Measurements from ENCODE around the gene DCD. TPM values are rescaled to one million over a fixed set of nuclear protein-coding genes. Genes with fewer than 3 reads are reported as not detected.

Gene DCD
- total and polyA plus RNA-seq, 2 donors from 2014 or later = not detected

DNA sequence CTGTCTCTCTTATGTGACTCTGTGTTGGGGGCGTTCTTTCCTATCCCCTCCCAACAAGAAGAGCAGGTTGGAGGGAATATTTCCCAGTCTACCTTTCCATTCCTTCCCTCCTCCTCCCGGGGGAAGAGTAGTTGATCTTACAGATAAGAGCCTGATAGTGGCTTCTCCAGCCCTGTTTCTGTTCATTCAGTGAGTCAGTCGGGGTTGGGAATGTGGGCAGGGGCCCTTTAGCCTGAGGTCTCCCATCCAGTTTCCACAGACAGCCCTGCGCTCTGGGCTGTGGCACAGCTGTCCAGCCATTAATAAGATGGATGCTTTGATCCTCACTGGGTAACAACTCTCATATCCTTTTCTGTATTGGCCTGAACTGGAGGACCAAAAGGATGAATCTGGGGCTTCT is 41.6 kb downstream of the DCD start:
- Histone ChIP-seq H3K9ac (ENCODE audit: low read length in 3 of 3) (no peak overlapping the region), H3K9me3 (ENCODE audit: control insufficient read depth in 2 of 3, insufficient read depth in 1 of 3, low read length in 3 of 3) (no peaks in the 10 kb centered on the region), H3K27me3 (ENCODE audit: control insufficient read depth, insufficient read depth, low read length) (no peaks in the 10 kb centered on the region), H3K4me1 (ENCODE audit: control insufficient read depth in 2 of 3, insufficient read depth in 2 of 3, low read depth in 1 of 3, low read length in 3 of 3) (no peaks in the 10 kb centered on the region), H3K4me3 (ENCODE audit: low read length in 3 of 3) (no peak overlapping the region), H3K27ac (ENCODE audit: low read depth in 2 of 2, low read length in 2 of 2) (no peak overlapping the region), H3K36me3 (ENCODE audit: control insufficient read depth in 2 of 3, insufficient read depth in 3 of 3, low read length in 3 of 3) (no peaks in the 10 kb centered on the region)
- no peak for FAIRE-seq
- DNase-seq = no peak
- intact Hi-C loops (cut with DNase I) = no loop called here
- TF ChIP-seq, protein P1, sequence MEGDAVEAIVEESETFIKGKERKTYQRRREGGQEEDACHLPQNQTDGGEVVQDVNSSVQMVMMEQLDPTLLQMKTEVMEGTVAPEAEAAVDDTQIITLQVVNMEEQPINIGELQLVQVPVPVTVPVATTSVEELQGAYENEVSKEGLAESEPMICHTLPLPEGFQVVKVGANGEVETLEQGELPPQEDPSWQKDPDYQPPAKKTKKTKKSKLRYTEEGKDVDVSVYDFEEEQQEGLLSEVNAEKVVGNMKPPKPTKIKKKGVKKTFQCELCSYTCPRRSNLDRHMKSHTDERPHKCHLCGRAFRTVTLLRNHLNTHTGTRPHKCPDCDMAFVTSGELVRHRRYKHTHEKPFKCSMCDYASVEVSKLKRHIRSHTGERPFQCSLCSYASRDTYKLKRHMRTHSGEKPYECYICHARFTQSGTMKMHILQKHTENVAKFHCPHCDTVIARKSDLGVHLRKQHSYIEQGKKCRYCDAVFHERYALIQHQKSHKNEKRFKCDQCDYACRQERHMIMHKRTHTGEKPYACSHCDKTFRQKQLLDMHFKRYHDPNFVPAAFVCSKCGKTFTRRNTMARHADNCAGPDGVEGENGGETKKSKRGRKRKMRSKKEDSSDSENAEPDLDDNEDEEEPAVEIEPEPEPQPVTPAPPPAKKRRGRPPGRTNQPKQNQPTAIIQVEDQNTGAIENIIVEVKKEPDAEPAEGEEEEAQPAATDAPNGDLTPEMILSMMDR (IDR thresholded peaks at IDR 0.05; ENCODE audit: borderline replicate concordance, extremely low read depth, insufficient read depth) = no peak

DNA sequence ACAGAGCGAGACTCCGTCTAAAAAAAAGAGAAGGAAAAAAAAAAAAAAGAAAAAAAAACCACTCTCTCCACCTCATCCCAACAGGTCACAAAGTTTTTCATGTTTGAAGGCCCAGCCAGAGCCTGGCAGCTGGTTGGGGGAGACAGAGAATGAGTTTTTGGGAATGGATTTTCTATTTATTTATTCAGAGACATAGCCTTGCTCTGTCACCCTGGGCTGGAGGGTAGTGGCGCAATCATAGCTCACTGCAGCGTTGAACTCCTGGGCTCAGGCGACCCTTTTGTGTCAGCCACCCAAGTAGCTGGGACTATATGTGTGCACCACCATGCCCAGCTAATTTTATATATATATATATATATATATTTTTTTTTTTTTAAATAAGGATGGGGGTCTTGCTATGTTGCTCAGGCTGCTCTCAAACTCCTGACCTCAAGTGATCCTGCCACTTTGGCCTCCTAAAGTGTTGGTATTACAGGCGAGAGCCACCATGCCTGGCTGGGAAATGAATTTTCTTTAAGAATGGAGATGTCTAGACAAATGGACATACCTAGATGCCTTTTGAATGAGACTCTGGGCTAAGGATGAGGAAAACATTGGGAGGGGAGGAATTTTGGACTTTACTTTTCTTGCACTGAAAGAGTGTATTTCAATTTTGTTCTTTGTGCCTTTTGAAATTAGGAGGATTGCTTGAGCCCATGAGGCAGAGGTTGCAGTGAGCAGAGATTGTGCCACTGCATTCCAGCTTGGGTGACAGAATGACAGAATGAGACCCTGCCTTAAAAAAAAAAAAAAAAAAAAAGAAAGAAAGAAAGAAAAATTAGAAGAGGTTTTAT is 42.8 kb downstream of the DCD start:
- intact Hi-C loops (cut with DNase I) = no loop called here
- no peak overlapping the region for H3K4me3 ChIP-seq (ENCODE audit: low read length in 3 of 3)
- no peak overlapping the region for H3K27ac ChIP-seq (ENCODE audit: low read depth in 2 of 2, low read length in 2 of 2)
- TF ChIP-seq, protein P1 (IDR thresholded peaks at IDR 0.05; ENCODE audit: borderline replicate concordance, extremely low read depth, insufficient read depth) = no peak
- no peak for FAIRE-seq
- no peaks in the 10 kb centered on the region for H3K36me3 ChIP-seq (ENCODE audit: control insufficient read depth in 2 of 3, insufficient read depth in 3 of 3, low read length in 3 of 3)
- no peaks in the 10 kb centered on the region for H3K4me1 ChIP-seq (ENCODE audit: control insufficient read depth in 2 of 3, insufficient read depth in 2 of 3, low read depth in 1 of 3, low read length in 3 of 3)
- no peaks in the 10 kb centered on the region for H3K27me3 ChIP-seq (ENCODE audit: control insufficient read depth, insufficient read depth, low read length)
- no peak overlapping the region for H3K9ac ChIP-seq (ENCODE audit: low read length in 3 of 3)
- DNase-seq = no peak
- H3K9me3 ChIP-seq (ENCODE audit: control insufficient read depth in 2 of 3, insufficient read depth in 1 of 3, low read length in 3 of 3) = no peaks in the 10 kb centered on the region

DNA sequence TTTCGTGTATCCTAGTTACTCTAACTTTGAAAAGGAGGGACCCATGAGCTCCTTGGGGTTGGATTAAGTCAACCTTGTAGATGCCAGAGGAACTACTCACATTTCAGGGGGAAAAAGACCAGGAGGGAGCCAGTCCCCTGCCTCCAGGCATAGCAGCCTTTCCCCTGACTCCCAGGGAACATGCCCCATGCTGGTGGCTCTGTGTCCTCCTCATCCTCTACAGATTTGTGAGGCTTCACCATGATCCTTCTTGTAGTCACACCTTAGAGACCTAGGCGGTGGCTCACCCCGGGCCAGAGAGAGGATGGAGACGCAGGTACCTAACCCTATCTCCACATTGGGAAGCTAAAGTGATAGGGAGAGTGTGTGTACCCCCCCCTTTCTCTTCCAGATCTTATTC is 43.7 kb downstream of the DCD start:
- Histone ChIP-seq H3K27ac (ENCODE audit: low read depth in 2 of 2, low read length in 2 of 2) (no peak overlapping the region), H3K27me3 (ENCODE audit: control insufficient read depth, insufficient read depth, low read length) (no peaks in the 10 kb centered on the region), H3K4me3 (ENCODE audit: low read length in 3 of 3) (no peak overlapping the region), H3K4me1 (ENCODE audit: control insufficient read depth in 2 of 3, insufficient read depth in 2 of 3, low read depth in 1 of 3, low read length in 3 of 3) (no peaks in the 10 kb centered on the region), H3K9ac (ENCODE audit: low read length in 3 of 3) (no peak overlapping the region), H3K36me3 (ENCODE audit: control insufficient read depth in 2 of 3, insufficient read depth in 3 of 3, low read length in 3 of 3) (no peaks in the 10 kb centered on the region), H3K9me3 (ENCODE audit: control insufficient read depth in 2 of 3, insufficient read depth in 1 of 3, low read length in 3 of 3) (no peaks in the 10 kb centered on the region)
- FAIRE-seq (no peak), DNase-seq (no peak)
- intact Hi-C loops (cut with DNase I) = no loop called here
- TF ChIP-seq, protein P1 (IDR thresholded peaks at IDR 0.05; ENCODE audit: borderline replicate concordance, extremely low read depth, insufficient read depth) = no peak
